H1 (cell line): ENCODE results near the gene HNRNPM. TPM values are rescaled to one million over a fixed set of nuclear protein-coding genes. Genes with fewer than 3 reads are reported as not detected.

ENCODE experiments used
- ASH2L ChIP-seq: fragments of 200-600, 300-600 bp; sonication (generic); IDR thresholded peaks from one replicate; pipeline ENCODE4 v1.7.1; 2017; ENCODE audit warnings: low read length
- CHD2 ChIP-seq: IDR thresholded peaks from 2 replicates; pipeline ENCODE4 v1.6.1; 2012; ENCODE audit warnings: low read length, improper control_type of control experiment
- E2F6 ChIP-seq: IDR thresholded peaks from 2 replicates; pipeline ENCODE4 v1.6.1; 2012; ENCODE audit warnings: inconsistent platforms
- EGR1 ChIP-seq: IDR thresholded peaks from 2 replicates; pipeline ENCODE4 v1.6.1; 2011; ENCODE audit warnings: low read depth, low read length, borderline replicate concordance
- HDAC2 ChIP-seq, 2 experiments: fragments of 300-600 bp in 1 of 2; sonication (generic) in 1 of 2; IDR thresholded peaks; 2 replicates each; pipeline ENCODE4 v1.6.1; 2011 to 2012; ENCODE audit warnings: low read depth in 2 of 2, low read length in 2 of 2, mild to moderate bottlenecking in 2 of 2, moderate library complexity in 2 of 2, borderline replicate concordance in 1 of 2, inconsistent platforms in 1 of 2
- KDM4A ChIP-seq: IDR thresholded peaks from one replicate; pipeline ENCODE4 v1.7.1; 2012; ENCODE audit warnings: low read depth, mild to moderate bottlenecking, moderate library complexity, low read length, inconsistent platforms; ENCODE audit not compliant: severe bottlenecking
- RBBP5 ChIP-seq: IDR thresholded peaks from 2 replicates; pipeline ENCODE4 v1.7.1; 2012; ENCODE audit warnings: low read depth, mild to moderate bottlenecking, inconsistent platforms, low read length, moderate library complexity, borderline replicate concordance
- RNF2 ChIP-seq: fragments of 200-900, 300-1000 bp; sonication (generic); IDR thresholded peaks from 2 replicates; pipeline ENCODE4 v1.7.1; 2016; ENCODE audit warnings: borderline replicate concordance, low read depth, mild to moderate bottlenecking, antibody characterized with exemption, low read length; ENCODE audit not compliant: poor library complexity, severe bottlenecking; ENCODE audit errors: missing control alignments
- RXRA ChIP-seq: IDR thresholded peaks from 2 replicates; pipeline ENCODE4 v1.6.1; 2011; ENCODE audit warnings: low read depth, mild to moderate bottlenecking, low read length, moderate library complexity; ENCODE audit not compliant: insufficient read depth
- SP1 ChIP-seq: IDR thresholded peaks from 2 replicates; pipeline ENCODE4 v1.6.1; 2011; ENCODE audit warnings: low read depth, low read length
- polyA plus RNA-seq, 7 experiments: library from polyadenylated mRNA; depleted of rRNA in 3 of 7; stranded (reverse) in 5 of 7; unstranded in 2 of 7; fragments of >200 nt in 5 of 7; fragments of 200-250 nt in 2 of 7; gene quantifications; 1 replicate in 5 of 7; 2 replicates in 1 of 7; 4 replicates in 1 of 7; pipeline versions ENCODE4 v1.2.1 to v1.2.3, GENCODE V29; 2011 to 2013; ENCODE audit warnings: missing spikeins in 2 of 7, mixed read lengths in 2 of 7
- total RNA-seq: library from RNA; stranded (reverse); fragmentation: NEBNext Ultra II Directional; extraction: Animal tissue kit (Norgen Biotek cat#: 25700); gene quantifications from 2 replicates; pipeline ENCODE4 v1.2.1, GENCODE V29; 2021

HNRNPM gene
- total and polyA plus RNA-seq, 2 of the 8 experiments (the other 6 are each of a cell fraction or from before 2014, with no cell fraction given): 375 to 474 TPM

GRCh38 chr19:8444677-8445487 lies at the start of gene HNRNPM (continued):
- TF ChIP-seq KDM4A: peak; percentile 21
- peak; percentile 88; the same call in 1 of the 2 replicates for TF ChIP-seq RBBP5
- peak; percentile 87 for TF ChIP-seq ASH2L
- TF ChIP-seq RNF2: no peak
- peak; percentile 66 for TF ChIP-seq CHD2
- peak; percentile 58 for TF ChIP-seq E2F6
- no peak for TF ChIP-seq RXRA
- TF ChIP-seq HDAC2 (IDR thresholded peaks at IDR 0.05; ENCODE audit: borderline replicate concordance in 1 of 2, low read depth in 2 of 2, low read length in 2 of 2): no peak; a peak in 1 of 4 replicates
- TF ChIP-seq SP1: peak; percentile 63; the same call in 1 of the 2 replicates
- no peak for TF ChIP-seq EGR1
